Measurements from ENCODE around the gene CCN2.
"Not testable (repeated sequence)": the region's sequence is repeated elsewhere in the genome, so short reads cannot be mapped to it uniquely, and the experiment has no call there.

GRCh38 chr6:131908787-131909186 is 42.4 kb downstream of the CCN2 start:
- TF ChIP-seq POLR2A, CTCF (IDR thresholded peaks at IDR 0.05): not testable (repeated sequence)
